Ramos (cell line): ENCODE measurements around the gene CBLB.

Experiments used
- in situ Hi-C: fragments of 300-500 bp; cut with MboI; formaldehyde crosslinking; loops from one replicate; pipeline ENCODE4 v1.14.3; 2022; ENCODE audit warnings: low sequenced_read_pairs; ENCODE audit not compliant: unreplicated experiment

Gene CBLB

DNA sequence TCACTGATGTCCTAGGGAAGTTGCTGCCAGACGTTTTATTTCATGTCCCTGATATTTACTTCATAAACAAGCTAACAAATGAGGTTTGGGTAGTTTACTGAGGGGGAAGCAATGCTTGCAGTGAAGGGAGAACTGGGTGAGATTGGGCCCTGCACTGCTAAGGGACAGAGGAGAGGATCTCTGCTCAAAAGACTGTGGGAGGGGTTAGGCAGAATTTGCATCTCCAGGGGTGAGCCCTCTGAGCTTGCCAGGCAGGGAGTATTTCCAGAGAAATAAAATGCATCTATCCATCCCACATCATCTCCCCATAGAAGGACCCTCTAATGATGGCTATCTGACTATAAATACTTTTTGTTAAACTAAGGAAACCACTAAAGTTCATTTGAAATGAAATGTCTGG, 215.6 kb downstream of the CBLB start:
- in situ Hi-C loops: no loop called here

DNA sequence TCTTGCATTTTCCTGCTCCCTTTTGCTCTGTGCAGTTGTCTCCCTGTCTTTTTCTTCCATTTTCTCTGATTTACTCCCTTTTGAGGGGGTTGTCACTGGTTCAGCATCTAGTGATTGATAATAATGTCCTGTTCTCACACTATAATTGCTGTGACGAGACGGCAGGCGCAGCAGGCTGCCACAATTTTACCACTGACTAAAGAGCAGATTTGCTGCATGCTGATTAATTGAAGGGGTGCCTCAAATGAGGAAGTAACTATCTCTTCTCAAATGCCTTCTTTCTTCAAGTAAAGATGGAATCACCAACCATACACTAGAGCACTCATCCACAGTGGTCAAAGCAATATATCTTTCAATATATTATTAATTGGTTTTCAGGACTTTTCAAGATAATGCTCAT, 219.3 kb downstream of the CBLB start:
- in situ Hi-C loops: no loop called here

DNA sequence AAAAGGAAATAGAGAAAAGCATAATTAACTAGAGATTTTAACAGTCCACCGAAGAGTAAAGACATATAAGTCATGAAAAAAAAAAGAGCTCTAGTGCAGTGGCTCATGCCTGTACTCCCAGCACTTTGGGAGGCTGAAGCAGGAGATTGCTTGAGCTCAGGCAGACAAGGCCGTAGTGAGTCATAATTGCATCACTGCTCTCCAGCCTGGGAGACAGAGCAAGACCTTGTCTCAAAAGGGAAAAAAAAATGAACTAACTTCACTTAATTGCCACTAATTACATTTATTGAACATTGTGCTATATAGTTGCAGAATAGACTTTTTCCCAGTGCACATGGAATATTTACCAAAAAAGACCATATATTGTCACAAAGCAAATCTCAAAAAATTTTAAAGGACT, 221.8 kb downstream of the CBLB start:
- in situ Hi-C loops: no loop called here

DNA sequence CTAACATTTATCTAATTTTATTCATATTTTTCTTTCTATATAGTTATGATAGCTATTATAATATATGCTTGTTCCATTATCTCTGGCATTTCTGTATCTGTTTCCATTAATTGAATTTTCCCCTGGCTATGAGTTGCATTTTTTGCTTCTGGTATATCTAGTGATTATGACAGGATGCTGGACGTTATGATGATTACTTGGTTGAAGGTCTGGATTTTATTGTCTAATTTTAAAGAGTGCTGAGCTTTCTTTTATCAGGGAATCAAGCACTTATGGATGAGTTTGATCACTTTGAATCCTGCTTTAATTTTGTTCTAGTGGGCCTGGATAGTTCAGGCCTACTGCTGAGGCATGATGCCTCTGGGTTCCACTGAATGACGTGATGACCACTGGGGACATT, 229.7 kb downstream of the CBLB start:
- in situ Hi-C loops: no loop called here

DNA sequence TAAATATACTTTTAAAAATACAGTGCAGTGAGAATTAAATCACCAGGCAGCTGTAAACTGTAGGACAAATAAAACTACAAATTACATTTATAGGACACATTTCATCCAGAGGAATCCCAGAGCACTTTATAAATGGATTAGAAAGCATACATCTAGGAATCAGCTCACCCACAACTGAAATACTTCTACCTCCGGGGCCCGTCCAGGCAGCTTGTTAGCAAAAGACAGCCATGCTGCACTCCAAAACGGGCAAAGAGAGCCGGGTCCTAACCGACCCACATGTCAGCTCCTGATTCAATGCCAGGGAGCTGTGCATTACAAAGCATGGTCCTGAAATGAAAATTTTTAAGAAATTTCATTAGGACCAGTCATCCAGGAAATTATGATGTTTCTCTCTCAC, 234.1 kb downstream of the CBLB start:
- in situ Hi-C loops: no loop called here

DNA sequence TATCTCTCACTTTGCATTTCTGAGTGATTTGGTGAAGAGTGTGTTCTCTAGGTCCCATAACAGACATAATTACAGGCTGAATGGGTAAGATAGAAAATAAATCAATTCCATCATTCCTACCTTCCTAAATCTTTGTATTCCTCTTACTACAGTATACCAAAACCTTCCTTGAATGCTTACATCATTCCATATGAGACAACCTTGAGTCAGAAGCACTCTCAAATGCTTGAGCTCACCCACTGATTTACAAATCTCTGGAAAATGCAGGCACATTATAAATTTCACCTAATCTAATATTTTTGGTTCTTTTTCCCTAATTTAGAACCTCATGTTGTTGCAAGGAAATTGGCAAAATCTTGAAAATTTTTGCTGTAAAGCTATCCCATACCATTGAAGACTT, 239.1 kb downstream of the CBLB start:
- in situ Hi-C loops: no loop called here

DNA sequence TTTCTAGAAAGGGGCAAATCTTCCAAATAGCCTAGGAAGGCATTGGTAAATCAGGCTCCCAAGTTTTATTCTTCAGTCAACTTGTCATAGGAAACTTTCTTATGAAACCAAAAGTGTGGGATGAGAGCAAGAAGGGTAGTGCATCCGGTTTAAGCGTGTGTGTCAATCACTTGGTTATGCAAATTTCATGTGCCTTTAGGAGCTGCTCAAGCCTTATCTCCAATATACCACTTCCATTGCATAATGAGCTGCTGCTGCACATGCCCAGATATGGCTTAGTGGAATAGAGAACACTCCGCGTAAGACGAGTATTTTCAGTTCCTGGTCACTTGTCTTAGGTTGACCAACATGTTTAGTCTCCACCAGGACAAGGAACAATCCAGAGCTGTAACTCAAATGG, 242.1 kb downstream of the CBLB start:
- in situ Hi-C loops: no loop called here

DNA sequence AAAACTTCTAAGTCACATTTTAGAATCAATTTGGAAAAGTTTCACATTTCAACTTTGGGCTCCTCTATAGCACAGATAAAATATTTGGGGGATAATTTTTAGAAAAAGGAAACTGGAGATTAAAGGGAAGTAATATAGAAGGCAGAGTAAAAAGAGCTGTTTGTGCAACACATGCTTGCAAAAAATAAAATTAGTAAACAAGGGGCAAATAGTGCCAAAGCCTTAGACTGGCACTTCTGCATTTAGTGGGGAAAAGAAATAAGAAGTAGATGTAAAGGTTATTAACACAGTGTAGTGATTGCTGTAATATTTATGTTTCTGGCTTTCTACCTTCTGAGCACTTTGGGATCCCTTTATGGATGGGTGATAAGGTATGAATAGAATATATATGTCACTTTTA, 246.6 kb downstream of the CBLB start:
- in situ Hi-C loops: no loop called here

DNA sequence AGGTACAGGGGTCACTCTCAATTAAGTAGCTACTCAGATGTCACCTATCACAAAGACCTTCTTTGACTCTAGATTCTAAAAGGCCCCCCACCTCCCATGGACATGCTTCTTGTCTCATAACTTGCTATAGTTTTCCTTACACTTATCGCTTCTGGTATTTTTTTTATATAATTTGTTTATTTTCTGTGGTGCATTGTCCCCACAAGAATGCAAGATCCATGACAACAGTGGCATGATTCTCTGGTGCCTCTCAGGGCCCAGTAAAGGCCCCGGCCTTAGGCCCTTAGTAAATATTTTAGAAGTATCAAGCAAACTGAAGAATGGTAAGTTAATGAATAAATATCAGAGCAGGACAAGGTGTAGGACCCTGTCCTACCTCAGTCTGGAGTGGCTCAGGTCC, 248.6 kb downstream of the CBLB start:
- in situ Hi-C loops: no loop called here

DNA sequence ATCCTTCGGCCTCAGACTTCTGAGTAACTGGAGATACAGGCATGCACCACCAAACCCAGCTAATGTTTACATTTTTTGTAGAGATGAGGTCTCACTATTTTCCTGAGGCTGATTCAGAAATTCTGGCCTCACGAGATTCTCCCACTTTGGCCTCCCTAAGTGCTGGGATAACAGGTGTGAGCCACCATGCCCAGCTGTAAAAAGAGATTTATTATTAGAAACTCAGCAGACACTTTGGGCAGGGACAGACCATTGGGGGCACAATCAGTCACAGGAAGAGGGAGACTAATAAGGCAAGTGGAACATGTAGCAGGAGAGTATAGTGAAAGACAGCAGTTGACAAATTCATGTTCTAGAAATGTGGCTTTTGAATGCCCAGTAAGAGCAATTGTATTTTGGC, 249.2 kb downstream of the CBLB start:
- in situ Hi-C loops: no loop called here

DNA sequence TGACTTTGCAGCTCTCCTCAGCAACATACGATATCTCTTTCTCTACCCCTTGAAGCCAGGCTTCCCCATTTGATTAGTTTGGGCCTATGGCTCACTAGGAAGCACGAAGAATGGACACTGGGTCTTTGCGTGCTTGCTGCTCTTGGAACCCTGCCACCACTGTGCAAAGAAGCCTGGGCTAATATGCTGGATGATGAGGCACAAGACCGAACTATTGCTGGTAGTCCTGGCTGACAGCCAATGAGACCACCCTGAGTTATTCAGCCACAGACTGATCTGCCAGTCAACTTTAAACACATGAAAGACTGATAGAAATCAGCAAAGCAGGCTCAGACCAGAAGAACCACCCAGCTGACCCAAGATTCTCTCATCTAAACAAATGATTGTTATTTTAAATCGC, 250.3 kb downstream of the CBLB start:
- in situ Hi-C loops: no loop called here

DNA sequence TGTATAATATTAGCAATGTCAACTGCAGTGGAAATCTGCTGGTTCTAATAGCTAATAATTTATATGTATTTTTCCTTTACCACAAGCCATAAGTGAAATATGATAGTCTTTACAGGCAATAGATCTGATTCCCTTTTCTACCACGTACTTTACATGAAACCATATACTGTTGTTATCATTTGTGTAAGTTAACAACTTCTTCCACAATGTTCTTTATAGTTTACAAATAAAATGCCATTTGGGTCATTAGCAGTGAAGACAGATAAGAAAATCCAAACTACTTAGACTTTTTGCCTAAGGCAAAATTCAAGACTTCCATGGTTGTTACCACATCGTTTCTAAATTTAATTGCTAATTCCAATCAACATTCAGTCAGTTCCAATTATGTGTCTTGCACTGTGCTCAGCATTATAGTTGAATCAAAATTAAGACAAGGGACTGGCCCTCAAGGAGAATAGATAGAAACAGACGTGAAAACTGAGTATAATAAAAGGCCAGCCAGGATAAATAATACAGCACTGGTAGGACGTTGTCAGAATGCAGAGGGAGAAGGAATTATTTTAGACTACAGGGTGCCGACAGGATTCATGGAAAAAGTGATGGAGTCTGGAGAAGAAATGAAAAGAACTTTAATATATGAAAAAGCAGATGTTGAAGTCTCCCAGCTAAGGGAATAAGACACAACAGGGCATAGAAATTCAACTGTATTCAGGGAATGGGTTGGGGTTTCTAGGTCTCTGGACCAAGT, 252.3 kb downstream of the CBLB start:
- in situ Hi-C loops: no loop called here

DNA sequence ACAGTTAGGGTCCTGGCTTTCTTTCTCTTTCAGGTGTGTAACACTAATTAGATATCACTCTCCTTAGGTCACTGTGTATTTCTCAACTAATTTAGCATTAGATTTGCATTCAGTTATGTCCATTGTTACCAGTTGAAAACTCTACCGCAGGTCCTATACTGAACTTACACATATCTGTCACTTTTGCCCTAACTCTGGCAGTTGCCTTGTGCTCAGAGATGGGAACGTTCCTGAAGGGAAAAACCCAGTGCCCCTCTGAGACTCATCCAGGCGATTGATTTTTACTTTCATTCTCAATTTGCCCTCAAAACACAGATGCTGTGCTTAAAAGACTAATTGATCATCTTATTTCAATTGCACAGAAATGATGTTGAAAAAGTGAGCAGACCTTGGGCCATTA, 253.0 kb downstream of the CBLB start:
- in situ Hi-C loops: no loop called here

DNA sequence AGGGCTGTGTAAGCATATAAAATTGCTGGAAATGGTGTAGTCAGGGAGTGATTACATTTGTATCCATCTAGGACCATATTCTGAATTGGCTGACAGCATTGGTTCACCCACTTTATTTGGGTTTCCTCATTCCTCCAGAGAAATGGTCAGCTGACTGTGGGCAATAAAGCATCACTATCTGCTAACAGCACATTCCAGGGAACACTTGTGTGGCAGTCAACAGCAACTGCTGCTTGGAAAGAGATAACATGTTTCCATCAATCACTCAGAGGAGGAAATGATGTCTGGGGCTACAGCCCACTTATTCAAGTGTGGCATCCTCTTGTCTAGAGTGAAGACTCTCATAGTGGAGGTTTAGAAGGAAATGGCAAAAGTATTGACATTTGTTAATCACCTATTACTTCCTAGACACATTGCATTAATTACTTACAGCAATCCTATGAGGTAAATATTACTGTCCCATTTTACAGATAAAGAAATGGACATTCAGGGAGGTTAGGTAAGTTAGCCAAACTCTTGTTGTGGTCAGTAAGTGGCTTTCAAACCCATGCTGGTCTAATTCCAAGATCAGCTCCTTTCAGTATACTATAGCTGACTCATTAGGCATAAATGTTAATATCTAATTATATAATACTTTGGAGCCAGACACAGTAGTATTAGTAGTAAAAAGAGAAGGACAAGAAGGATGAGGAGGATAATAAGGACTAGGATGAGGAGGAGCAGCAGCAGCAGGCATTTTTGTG, 254.4 kb downstream of the CBLB start:
- in situ Hi-C loops: no loop called here

DNA sequence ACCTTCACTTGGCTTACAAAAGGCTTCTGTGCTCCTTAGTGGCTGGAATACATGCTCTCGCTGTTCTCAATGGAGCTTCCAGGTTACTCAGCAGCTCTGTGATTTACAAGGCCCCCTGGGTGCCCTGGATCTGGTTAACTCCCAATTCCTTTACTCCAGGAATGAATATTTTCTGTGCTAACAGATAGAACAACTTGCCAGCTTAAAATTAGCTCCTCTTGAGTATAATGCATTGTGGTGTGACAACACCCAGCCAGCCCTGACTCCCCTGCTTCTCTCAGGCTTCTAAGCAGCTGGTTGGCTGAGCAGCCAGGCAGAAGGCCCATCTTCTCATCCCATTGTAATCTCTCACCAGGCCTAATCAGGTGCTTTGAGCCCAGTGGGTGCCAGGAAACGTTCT, 255.7 kb downstream of the CBLB start:
- in situ Hi-C loops: no loop called here

DNA sequence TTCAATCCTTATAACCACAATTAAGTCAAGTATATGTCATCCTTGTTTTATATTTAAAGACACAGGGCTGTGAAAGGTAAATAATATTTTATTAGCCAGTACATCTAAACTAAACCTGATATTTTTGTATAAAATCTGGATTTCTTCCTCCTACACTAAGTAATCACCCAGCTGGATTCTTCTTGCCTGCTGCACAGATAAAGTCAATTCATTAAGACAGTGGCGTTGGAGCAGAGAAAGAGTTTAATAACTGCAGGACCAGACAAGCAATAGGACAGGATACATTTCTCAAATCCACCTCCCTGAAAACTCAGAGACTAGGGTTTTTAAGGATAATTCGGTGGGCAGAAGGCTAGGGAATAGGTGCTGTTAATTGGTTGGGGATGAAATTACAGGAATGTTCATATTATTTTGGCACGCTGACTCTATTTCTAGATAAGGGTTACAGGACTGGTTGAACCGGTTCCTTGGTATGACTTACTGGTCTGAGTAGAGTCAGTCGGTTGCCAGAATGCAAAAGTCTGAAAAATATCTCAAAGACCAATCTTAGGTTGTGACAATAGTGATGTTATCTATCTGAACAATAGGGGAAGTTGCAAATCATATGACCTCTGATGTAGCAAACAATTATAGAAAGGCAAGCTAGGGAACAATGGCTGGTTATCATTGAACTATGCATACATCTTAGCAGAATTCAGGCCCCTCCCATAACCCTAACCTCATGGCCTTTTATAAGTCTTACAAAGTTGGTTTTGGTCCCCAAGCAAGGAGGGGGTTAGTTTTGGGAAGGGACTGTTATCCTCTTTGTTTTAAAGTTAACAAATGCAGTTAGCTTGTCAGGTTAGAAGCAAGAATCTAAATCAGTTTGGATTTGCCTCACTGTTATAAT, 257.3 kb downstream of the CBLB start:
- in situ Hi-C loops: no loop called here

DNA sequence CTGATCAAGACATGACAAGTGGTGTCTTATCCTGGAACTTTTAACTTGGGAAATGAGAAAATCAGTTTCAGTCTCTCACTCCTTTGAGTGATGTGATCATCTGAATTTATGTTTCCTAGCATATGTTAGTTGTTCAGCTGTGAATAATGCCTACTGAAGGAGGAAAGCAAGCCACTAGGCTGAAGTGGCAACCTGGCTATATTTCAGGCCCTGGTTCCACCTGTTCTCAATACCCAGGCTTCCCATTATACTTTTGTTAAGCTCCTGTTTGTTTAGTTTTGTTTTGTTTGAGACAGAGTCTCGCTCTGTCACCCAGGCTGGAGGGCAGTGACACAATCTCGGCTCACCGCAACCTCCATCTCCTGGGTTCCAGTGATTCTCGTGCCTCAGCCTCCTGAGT, 258.3 kb downstream of the CBLB start:
- in situ Hi-C loops: no loop called here

DNA sequence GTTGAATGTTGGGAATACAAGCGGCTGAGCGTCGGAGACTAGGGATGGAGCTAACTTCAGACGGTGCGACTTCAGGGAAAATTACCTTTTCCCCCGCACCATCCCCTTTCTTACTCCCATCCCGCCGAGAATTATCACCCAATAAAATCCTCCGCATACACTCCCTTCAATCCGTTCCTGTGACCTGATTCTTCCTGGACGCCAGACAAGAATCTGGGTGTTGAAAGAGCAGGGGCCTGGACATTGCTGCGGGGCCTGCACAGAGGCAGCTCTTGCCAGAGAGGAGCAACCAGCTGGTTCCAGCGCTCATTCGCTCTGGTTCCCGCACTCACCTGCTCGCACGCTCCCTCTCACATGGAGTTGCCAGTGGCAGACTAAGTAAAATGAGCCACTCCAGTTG, 260.2 kb downstream of the CBLB start:
- in situ Hi-C loops: no loop called here

DNA sequence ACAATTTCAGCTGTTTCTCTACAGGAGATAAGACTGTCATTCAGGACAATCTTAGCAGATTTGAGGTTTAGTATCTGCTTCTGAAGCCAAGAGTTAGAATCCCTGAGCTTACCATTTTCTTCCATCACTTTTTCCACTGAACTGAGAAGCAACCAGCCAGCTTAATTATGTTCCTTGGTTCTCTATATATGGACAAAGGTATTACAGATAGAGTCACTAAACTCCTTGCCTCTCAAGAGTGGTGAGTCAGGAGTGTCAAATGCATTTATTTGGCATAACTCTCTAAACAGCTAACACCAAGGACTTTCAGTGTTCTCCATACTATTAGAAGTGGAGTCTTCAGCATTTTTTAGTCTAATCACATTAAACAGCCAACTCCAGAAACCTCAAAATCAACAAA, 262.8 kb downstream of the CBLB start:
- in situ Hi-C loops: no loop called here
